PC-3 (cell line): ENCODE measurements around the gene NACAD. TPM values are rescaled to one million over a fixed set of nuclear protein-coding genes. Genes with fewer than 3 reads are reported as not detected.

ENCODE experiments used
- ATAC-seq: fragments of 200-7000 bp; cut with Tn5 transposase; 2 replicates; pipeline ENCODE4 v1.9.1; 2020; ENCODE audit warnings: mild to moderate bottlenecking, moderate library complexity
- BruUV-seq: library from RNA; stranded (reverse); fragments of 400-500 nt; replicated peaks from 2 replicates; lab custom pipeline; 2021; lab: Mats Ljungman, UMichigan
- CTCF ChIA-PET: fragments of 300-600 bp; sonication (Branson Sonifier 250); formaldehyde crosslinking; loops from one replicate; lab custom pipeline; 2022; ENCODE audit warnings: antibody characterized with exemption; lab: Charles Lee
- POLR2A ChIA-PET: fragments of 300-600 bp; sonication (Branson Sonifier 250); formaldehyde crosslinking; loops from one replicate; lab custom pipeline; 2022; ENCODE audit warnings: antibody characterized with exemption; ENCODE audit not compliant: unreplicated experiment; lab: Charles Lee
- DNase-seq: peaks from one replicate; pipeline ENCODE4 v3.0.0-alpha.2; 2015
- H2AFZ ChIP-seq: fragments of 300-600 bp; sonication (generic); 2 replicates; pipeline ENCODE4 v1.6.0; 2016; ENCODE audit warnings: antibody characterized with exemption, low read length
- H3F3A ChIP-seq: fragments of 300-600 bp; sonication (generic); one replicate; pipeline ENCODE4 v1.6.0; 2017; ENCODE audit warnings: antibody characterized with exemption, low read length, control low read depth, mild to moderate bottlenecking; ENCODE audit not compliant: unreplicated experiment
- H3K27ac ChIP-seq: fragments of 300-600 bp; sonication (generic); 2 replicates; pipeline ENCODE4 v1.5.1; 2016; ENCODE audit warnings: mild to moderate bottlenecking, low read length
- H3K27me3 ChIP-seq: fragments of 300-600 bp; sonication (generic); 2 replicates; pipeline ENCODE4 v1.6.1; 2016; ENCODE audit warnings: low read length, mixed read lengths
- H3K36me3 ChIP-seq: fragments of 300-600 bp; sonication (generic); 2 replicates; pipeline ENCODE4 v1.6.1; 2016; ENCODE audit warnings: low read depth, mixed run types, low read length, mixed read lengths
- H3K4me1 ChIP-seq: fragments of 300-600 bp; sonication (generic); 2 replicates; pipeline ENCODE4 v1.5.1; 2016; ENCODE audit warnings: low read length; ENCODE audit not compliant: insufficient read depth
- H3K4me2 ChIP-seq: fragments of 300-600 bp; sonication (generic); 2 replicates; pipeline ENCODE4 v1.6.0; 2016; ENCODE audit warnings: low read length
- H3K4me3 ChIP-seq: fragments of 300-600 bp; sonication (generic); 2 replicates; pipeline ENCODE4 v1.5.1; 2016; ENCODE audit warnings: mild to moderate bottlenecking, low read length, mixed read lengths
- H3K79me2 ChIP-seq: fragments of 300-600 bp; sonication (generic); 2 replicates; pipeline ENCODE4 v1.6.1; 2017; ENCODE audit warnings: low read length, mixed read lengths
- H3K9ac ChIP-seq: fragments of 300-600 bp; sonication (generic); 2 replicates; pipeline ENCODE4 v1.6.0; 2016; ENCODE audit warnings: mild to moderate bottlenecking, low read length
- H3K9me2 ChIP-seq: fragments of 300-600 bp; sonication (generic); replicated peaks from 2 replicates; pipeline ENCODE4 v1.6.1; 2016; ENCODE audit warnings: mixed run types, low read length, mixed read lengths
- H3K9me3 ChIP-seq: fragments of 300-600 bp; sonication (generic); 2 replicates; pipeline ENCODE4 v1.6.1; 2016; ENCODE audit warnings: low read length, mixed read lengths
- H4K20me1 ChIP-seq: fragments of 300-600 bp; sonication (generic); 2 replicates; pipeline ENCODE4 v1.6.1; 2016; ENCODE audit warnings: low read length, mixed read lengths
- EZH2 ChIP-seq: fragments of 300-600 bp; sonication (generic); IDR thresholded peaks from one replicate; pipeline ENCODE4 v1.6.1; 2017; ENCODE audit warnings: antibody characterized with exemption, mild to moderate bottlenecking, low read length; ENCODE audit not compliant: unreplicated experiment
- EZH2phosphoT487 ChIP-seq: fragments of 300-600 bp; sonication (generic); IDR thresholded peaks from 2 replicates; pipeline ENCODE4 v1.6.1; 2018; ENCODE audit warnings: mild to moderate bottlenecking, antibody characterized with exemption, low read length, borderline replicate concordance
- intact Hi-C: fragments of 100-400 bp; cut with micrococcal nuclease; formaldehyde crosslinking; loops from 2 replicates; pipeline ENCODE4 v1.9.0; 2023
- total RNA-seq: library from RNA; depleted of rRNA; stranded (reverse); fragments of >200 nt; gene quantifications from 2 replicates; pipeline ENCODE4 v1.2.3, GENCODE V29; 2014
- TF ChIP-seq, protein P1 (sequence below): fragments of 300-600 bp; sonication (generic); conservative IDR thresholded peaks from 2 replicates; pipeline ENCODE4 v1.5.1; 2017; ENCODE audit warnings: antibody characterized with exemption, low read depth, mild to moderate bottlenecking, low read length

Gene NACAD
- total RNA-seq, 1 experiment from 2014 or later: 0.26 TPM

DNA sequence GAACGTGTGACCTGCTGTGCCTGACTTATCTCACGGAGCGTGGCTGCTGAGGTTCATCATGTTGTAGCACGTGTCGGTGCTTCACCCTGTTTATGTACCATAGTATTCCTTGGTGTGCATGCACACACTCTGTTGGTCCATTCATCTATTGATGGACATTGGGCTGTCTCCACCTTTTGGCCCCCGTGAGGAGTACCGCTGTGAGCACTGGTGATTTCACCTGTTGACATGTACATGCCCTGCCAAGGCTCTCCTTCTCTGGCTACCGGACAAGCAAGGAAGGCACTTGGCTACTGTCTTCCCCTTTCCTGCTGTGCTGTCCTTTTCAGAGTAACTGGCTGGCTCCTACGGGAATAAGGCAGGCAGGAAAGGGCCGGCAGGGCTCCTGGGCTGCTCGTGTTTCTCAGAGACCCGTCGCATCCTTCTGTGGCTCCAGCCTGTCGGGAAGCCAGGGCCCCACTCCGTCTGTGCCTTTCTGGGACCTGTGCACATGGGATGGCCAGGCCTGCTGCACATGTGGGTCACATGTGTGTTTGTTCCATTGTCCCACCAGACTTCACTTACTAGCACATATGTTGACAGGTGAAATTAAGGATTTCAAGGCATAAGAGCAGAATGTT lies 40.5 kb upstream of the NACAD start:
- Histone ChIP-seq H3K9me2 (no peaks in the 10 kb centered on the region), H3K4me3 (no peak overlapping the region), H3K36me3 (no peaks in the 10 kb centered on the region), H3K79me2 (no peaks in the 10 kb centered on the region), H3K27ac (no peak overlapping the region), H3K27me3 (no peaks in the 10 kb centered on the region), H3K4me1 (no peaks in the 10 kb centered on the region), H3K9me3 (no peaks in the 10 kb centered on the region), H4K20me1 (no peaks in the 10 kb centered on the region), H3K4me2 (no peak overlapping the region), H2AFZ (no peak overlapping the region), H3F3A (no peaks in the 10 kb centered on the region), H3K9ac (no peak overlapping the region)
- DNase-seq (no peak), ATAC-seq (no peak)
- intact Hi-C loops: no loop called here
- ChIA-PET CTCF (no interaction called here), POLR2A (no interaction called here)
- BruUV-seq: no TSS peak
- TF ChIP-seq EZH2 (no peak), EZH2phosphoT487 (no peak)
- TF ChIP-seq, protein P1, sequence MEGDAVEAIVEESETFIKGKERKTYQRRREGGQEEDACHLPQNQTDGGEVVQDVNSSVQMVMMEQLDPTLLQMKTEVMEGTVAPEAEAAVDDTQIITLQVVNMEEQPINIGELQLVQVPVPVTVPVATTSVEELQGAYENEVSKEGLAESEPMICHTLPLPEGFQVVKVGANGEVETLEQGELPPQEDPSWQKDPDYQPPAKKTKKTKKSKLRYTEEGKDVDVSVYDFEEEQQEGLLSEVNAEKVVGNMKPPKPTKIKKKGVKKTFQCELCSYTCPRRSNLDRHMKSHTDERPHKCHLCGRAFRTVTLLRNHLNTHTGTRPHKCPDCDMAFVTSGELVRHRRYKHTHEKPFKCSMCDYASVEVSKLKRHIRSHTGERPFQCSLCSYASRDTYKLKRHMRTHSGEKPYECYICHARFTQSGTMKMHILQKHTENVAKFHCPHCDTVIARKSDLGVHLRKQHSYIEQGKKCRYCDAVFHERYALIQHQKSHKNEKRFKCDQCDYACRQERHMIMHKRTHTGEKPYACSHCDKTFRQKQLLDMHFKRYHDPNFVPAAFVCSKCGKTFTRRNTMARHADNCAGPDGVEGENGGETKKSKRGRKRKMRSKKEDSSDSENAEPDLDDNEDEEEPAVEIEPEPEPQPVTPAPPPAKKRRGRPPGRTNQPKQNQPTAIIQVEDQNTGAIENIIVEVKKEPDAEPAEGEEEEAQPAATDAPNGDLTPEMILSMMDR: no peak

DNA sequence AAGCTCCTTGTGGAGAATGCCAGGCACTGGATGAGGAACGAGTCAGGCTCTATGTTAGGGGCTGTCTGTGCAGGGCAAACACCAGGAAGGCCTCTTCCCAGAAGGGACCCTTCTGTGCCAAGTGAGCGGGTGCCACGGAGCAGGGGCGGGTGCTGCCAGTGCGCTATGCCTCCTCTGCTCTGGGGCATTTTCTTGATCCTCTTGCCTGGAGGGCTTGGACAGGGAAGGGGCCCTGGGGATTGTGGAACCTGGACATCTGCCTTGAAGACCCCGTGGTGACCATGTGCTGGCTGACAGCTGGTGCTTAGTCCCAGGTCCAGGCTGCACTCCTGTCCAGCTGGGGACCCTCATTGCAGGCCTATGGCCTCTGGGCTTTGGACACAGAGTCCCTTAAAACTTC lies 38.2 kb upstream of the NACAD start:
- ATAC-seq: no peak
- intact Hi-C loops: no loop called here
- TF ChIP-seq EZH2 (no peak), EZH2phosphoT487 (no peak)
- TF ChIP-seq, protein P1: no peak
- BruUV-seq: no TSS peak
- no peak overlapping the region for H2AFZ ChIP-seq
- H3K27me3 ChIP-seq: no peaks in the 10 kb centered on the region
- no peak overlapping the region for H3K27ac ChIP-seq
- no peak for DNase-seq
- H3K9ac ChIP-seq: no peak overlapping the region
- ChIA-PET CTCF (no interaction called here), POLR2A (no interaction called here)
- no peaks in the 10 kb centered on the region for H3F3A ChIP-seq
- H4K20me1 ChIP-seq: no peaks in the 10 kb centered on the region
- no peaks in the 10 kb centered on the region for H3K79me2 ChIP-seq
- H3K9me2 ChIP-seq: no peaks in the 10 kb centered on the region
- no peaks in the 10 kb centered on the region for H3K36me3 ChIP-seq
- no peaks in the 10 kb centered on the region for H3K4me1 ChIP-seq
- no peak overlapping the region for H3K4me2 ChIP-seq
- no peak overlapping the region for H3K4me3 ChIP-seq
- no peaks in the 10 kb centered on the region for H3K9me3 ChIP-seq

DNA sequence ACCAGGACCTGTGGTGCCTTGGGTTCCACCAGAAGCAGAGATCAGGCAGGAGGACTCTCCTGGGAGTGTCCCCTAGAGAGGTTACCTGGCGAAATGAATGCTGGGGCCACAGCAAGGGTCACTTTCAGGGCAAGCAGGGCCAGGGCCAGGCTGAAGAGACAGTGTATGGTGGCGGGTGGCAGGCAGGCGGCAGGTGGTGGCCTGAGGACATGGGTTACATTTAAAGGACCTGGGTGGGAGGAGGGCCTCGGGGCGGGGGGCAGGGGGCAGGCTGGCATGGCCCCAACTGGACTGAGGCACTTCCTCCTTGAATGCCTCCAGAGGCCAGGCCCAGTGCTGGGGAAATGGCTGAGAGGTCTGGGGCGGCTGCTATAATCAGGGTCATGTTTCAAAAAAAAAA lies 37.4 kb upstream of the NACAD start:
- Histone ChIP-seq H3K4me2 (no peak overlapping the region), H3K9ac (no peak overlapping the region), H3K4me3 (no peak overlapping the region), H3K79me2 (no peaks in the 10 kb centered on the region), H2AFZ (no peak overlapping the region), H4K20me1 (no peaks in the 10 kb centered on the region), H3K4me1 (no peaks in the 10 kb centered on the region), H3K27me3 (no peaks in the 10 kb centered on the region), H3K27ac (no peak overlapping the region), H3F3A (no peaks in the 10 kb centered on the region), H3K9me3 (no peaks in the 10 kb centered on the region), H3K36me3 (no peaks in the 10 kb centered on the region), H3K9me2 (no peaks in the 10 kb centered on the region)
- POLR2A ChIA-PET: no interaction called here
- TF ChIP-seq EZH2phosphoT487: no peak
- TF ChIP-seq, protein P1: no peak
- TF ChIP-seq EZH2: no peak
- BruUV-seq: no TSS peak
- CTCF ChIA-PET: no interaction called here
- no peak for ATAC-seq
- no peak for DNase-seq
- intact Hi-C loops: no loop called here
